Measurements from ENCODE around the gene ABCD3.

The ABCD3 gene

GRCh38 chr1:94529416-94529815 is 111.2 kb downstream of the ABCD3 start:
- DNase-seq, result no peak

DNA sequence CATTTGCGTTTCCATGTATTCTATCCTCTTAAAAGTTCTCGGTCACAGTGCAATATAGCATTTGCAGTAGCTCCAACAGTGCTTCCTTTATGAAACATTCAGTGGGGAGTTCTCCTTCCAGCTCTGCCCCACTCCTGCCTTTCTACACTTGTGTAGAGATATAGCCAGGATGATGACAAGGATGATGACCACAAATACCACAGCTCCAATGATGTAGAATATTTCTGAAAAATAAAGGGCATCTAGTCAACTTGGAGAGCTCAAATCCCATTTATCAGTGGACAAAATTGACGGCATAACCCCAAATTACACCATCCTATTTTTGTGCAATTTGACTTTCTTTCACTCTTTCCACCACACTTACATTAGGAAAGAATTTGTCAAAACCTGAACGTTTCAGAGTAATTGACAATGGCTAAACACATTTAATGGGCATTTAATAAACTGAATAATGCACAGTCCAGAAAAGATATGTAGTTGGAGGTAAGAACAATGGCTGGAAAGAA is 112.2 kb downstream of the ABCD3 start:
- no peak for DNase-seq

GRCh38 chr1:94531664-94532063 is 113.5 kb downstream of the ABCD3 start:
- no peak for DNase-seq

DNA sequence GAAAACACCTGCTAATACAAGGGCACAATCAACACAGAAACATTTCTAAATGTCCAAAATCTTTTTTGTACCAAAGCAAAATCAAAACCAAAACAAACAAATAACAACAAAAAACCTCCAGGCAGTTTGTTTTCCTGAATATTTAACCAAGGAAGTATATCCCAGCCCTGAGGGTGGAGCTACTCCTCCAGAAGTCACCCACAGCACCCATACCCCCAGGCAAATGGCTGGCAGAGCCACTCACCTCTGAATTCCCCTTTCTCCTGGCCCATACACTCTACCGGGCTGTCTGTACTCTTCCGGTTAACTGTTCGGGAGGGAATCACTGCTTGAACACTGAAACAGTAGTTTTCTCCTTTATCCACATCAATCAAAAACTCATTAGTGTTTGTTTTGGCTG is 113.9 kb downstream of the ABCD3 start:
- no peak for DNase-seq

DNA sequence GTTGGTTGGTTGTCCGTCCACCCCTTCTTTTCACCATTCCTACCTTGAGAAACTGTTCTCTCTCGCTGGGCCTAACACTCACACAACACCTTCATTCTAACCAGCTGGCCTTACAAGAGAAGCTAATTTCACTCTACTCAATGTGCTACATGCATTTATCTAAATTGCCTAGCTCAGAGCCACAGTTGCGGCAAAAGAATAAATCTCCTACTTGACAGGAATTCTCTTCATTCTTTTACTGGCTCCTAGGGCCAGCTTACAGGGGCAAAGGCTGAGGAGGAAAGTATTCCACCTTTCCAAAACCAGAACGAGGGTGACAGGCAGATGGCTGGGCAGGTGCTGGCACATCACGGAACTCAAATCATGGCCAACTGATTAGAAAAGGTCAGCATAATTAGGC is 116.9 kb downstream of the ABCD3 start:
- DNase-seq, result no peak

DNA sequence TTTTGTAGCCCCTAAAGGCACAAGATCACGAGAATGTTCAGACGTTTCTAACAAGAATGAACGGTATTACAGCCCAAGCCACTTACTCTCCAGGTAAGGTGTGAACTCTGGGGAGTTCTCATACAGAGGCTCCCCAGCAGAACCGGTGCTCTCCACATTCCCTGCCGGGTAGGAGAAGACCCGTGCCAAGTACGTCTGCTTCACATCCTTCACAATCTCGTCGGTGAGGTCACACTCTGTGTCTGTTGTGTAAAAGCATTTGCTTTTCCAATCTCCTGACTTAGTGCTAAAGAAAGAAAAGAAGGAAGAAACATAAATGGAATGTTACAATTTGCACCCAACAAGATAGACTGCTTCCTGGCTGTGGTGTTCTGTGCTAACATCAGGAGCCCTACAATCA is 117.7 kb downstream of the ABCD3 start:
- DNase-seq, result no peak

DNA sequence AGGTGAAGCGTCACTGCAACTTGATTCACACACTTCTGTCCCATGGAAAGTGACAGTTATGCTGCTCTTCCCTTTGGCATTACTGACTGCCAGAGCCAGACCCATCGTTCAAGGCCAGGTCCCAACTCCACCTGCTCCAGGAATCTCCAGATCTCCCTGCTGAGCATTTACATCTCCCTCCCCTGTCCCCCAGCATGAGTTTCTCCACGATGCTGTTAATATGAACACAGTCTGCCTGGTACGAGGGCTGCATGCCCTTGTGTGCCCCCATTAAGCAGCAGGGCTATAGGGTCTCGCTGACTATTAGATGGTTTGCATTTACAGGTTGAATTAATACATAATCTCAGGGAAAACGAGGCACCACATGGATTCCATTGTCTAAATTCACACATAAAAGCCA is 119.1 kb downstream of the ABCD3 start:
- DNase-seq, result no peak

- DNase-seq, result no peak
Measured at GRCh38 chr1:94538243-94538827, 120.1 kb downstream of the ABCD3 start.

DNA sequence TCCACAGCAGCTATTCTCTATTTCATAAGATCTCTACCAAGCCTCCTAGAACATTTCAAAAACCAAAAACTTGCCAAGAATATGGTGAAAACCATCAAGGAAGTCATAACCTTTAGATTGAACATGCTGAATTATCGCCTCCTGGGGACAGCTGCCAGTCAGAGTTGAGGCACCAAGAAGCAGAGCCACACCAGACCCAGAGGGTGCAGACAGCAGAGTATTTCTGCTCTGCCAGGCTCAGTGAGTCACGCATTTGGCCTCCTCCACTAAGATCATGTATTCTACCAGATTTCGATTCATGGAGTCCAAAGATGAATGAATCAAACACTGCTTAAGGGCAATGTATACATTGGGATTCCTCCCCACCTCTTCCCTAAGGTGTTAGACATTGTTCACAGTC is 121.3 kb downstream of the ABCD3 start:
- DNase-seq, result no peak

DNA sequence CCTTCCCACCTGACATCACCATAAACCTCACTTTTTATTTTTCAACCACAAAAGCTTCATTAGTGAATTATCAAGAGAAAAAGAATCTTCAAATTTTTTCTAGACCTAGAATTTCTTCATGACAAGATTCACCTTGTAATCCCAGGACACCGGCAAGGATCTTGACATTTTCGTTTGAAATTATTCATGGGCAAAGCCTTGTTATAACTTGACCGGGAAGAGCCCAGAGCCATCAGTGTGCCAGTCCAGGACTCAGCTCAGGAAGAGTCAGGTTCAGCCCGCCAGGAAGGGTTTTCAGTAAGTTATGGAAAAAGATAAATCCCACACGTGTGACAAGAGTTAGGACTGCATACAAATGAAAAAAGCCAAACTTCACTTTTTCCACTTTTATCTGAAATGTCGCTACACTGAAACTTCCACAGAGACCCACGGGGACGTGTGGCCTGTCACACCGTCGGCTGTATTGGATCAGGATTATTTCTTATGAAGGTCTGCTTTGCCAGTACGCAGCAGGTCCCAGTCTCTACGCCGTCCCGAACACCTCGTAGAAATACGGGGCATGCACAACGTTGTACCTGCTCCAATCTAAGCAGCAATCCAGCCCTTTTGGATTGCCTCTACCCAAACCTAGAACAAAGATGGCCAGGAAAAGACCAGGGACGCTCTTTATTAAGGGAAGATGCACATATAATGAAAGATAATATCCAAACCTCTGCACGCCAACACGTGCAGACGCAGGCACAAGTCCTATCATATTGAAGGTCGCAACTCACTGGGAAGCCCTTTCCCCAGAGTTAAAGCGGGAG is 122.5 kb downstream of the ABCD3 start:
- DNase-seq, result no peak

DNA sequence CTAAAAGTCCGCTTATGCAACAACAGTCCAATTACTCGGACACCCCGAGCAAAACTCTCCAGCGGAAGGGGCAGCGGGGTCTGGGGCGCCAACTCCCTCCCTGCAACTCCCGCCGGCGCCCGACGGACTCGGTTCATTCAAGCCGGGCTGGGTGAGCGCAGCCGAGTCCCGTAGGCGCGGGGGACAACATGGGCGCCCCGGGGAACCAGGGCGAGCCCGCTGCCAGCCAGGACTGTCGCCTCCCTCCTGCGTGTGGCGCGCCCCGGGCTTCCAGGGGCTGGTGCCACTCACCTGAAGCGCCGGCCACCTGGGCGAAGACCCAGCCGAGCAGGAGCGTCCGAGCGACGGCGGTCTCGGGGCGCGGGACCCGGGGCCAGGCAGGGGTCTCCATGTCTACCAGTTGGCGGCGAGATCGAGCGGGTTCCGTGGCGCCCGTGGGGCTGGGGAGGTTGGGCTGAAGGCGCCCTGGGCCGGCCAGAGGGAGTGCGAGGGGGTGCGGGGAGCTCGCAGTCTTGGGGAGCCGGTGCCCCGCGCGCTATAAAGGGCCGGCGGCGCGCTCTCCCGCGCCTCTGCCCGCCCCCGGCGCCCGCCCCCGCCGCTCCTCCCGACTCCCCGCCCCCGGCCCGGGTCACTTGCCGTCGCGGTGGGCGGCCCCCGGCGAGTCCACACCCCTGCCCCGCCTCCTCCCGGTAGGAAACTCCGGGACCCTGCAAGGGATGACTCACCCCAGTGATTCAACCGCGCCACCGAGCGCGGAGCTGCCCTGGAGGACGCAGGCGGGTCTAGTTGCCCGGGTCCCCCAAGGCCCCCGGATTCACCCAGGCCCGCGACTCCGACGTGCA is 123.3 kb downstream of the ABCD3 start, which contains the start of gene F3:
F3 (minus strand) TSS at position 514 of the 842 bp plus-strand sequence; CDS start at position 391, 123 bp downstream.
- DNase-seq, result peak; percentile 60 to 71

DNA sequence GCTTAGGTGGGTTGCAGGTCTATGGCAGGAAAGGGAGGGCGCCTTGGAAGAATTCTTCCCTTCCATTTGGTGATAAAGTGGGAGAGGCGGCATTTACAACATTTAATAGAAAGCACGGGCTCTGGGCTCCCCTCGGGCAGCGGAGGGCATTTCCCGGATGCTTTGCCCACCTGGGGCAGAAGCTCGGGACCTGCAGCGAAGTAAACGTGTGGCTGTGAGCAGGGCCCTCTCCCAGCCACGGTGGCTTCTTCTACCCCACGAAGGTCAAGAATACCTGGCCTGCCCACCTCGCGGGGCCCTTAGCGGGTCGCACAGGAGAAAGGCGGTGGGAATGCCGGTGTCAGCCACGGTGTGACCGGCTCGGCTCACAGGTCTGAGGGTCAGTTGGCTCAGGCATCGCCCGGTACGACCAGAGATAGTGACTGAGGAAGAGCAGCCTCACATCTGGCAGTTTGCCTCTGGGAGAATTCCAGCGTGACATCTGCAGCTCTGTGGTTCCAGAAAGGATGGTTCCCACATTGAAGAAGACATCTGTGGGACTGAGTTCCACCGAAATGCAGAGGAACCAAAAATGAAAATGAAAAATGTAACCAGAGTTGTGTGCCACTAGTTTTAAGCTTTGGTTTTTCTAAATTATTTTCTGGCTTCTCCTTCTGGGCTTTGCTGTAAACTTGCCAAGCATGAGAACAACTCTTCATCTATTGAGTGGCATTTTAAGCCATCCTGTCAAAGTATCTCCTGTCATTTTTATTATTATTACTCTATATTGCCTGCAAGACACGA is 124.1 kb downstream of the ABCD3 start:
- no peak for DNase-seq

DNA sequence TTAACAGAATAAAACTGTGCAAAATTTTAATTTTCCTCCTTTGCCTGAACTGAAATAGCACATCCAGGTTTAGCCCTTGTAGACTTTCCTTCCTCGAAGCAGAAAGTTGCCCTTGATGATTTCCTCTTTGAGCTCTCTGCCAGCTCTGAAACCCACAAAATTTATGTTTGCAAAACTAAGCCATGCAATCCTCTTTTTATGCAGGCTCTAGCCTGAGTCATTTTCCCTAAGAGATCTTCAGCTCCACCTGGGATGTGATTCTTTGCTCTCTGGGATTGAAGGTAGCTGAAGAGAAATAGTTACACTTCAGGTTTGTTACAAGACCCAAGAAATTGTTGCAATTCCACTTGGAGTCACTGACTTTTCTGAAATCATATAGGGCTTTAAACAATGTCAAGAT is 124.8 kb downstream of the ABCD3 start:
- no peak for DNase-seq

DNA sequence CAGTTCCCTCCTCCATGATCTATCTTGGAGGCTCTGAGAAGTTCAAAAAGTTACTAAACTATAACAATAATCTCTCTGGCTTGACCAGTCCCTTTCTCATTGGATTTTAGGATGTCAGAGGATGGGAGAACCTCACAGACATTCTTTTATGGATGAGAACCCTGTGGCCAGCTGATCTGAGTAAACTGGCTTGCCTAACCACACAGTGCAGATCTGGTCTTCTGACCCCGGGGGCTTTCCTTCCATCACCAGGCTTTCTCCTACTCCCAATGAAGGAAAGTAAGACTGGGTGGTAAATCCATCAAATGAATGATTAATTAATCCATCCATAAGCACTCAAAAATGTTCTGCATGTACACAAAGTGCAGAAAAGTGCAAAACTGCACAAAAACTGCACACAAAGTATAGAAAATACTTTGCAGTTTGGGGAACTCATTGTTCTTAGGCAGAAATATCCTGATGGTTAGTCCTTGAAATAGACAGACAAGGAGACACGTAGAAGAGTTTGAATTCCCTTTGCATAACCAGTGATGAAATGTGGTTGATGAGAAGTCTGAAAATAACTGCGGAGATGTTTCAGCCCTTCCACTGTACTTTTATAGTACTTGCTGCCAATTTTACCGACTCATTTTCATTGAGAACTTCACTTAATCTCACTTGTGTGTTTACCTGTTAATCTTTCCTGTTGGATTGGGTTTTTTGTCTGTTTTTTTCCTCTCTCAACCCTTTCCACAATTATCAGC is 125.9 kb downstream of the ABCD3 start:
- DNase-seq, result no peak

DNA sequence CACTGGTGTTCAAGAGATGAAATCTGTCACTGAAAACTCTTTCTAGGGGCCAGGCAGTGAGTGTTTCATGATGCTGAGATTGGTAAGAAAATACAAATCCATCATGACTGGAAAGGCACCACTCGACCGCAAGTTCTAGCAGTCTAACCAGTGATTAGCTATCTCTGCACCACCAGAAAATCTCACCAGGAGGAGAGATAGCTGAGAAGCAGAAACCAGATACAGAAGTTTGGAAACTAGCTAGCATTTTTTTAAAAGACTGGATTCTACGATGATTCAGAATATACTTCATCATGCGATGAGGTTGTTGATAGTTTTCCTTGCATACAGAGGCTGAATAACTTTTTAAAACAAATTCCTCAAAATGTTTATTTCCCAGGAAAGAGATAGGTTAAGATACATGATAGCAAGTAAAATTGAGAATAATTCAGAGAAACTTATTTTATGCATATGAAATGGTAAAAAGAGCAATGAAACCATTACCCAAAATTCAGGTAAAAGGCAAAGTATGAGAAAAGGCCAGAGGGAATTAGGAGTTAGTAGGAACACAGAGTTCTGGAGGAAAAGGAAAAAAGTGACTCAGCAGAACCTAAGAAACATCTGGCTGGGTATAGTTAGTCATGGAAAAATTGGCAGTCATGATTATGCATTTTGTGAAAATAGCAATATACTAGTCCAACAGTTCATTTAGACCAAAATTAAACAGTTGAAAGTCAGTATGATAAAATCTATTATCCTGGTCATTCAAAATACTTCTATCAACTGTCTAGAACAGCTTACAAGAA is 126.7 kb downstream of the ABCD3 start:
- no peak for DNase-seq

GRCh38 chr1:94549706-94550105 is 131.5 kb downstream of the ABCD3 start:
- no peak for DNase-seq

GRCh38 chr1:94550396-94550795 is 132.2 kb downstream of the ABCD3 start:
- no peak for DNase-seq

DNA sequence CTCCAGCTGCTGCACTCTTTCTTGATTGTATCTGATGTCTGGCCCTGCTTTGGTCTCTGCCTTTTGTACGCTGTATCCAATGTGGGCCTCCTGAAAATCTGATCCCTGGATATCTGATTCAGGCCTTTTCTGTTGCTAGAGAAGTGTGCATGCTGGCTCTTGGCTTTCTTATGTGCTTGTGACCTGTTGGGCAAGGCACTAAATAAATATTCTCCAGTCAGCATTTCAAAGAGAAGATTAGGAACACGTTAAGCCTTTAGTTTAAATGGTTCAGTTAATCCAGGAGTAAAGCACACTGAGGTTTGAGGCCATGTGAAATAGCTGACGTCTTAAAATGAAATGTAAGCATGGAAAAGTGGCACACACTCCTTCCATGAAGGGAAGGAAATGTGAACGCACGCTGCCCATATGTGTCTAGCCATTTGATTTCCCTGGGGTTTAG is 132.6 kb downstream of the ABCD3 start:
- DNase-seq, result no peak

DNA sequence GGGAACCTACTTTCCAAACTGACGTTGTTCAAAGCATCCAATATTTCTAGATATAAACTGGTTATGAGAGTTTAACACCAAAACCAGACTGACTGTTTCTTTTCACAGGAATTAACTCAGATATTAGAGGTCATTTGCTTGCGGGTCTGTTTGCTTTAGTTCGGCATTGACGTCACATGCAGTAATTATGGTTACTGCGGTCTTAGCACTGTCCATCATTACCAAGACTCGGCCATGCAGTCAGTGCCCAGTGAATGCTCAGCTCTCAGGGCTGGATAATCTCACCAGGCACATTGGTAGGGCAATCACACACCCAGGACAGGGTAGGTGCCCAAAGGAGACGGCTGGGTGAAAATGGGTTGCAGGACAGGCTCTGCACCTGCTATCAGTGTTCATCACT is 133.3 kb downstream of the ABCD3 start:
- no peak for DNase-seq

DNA sequence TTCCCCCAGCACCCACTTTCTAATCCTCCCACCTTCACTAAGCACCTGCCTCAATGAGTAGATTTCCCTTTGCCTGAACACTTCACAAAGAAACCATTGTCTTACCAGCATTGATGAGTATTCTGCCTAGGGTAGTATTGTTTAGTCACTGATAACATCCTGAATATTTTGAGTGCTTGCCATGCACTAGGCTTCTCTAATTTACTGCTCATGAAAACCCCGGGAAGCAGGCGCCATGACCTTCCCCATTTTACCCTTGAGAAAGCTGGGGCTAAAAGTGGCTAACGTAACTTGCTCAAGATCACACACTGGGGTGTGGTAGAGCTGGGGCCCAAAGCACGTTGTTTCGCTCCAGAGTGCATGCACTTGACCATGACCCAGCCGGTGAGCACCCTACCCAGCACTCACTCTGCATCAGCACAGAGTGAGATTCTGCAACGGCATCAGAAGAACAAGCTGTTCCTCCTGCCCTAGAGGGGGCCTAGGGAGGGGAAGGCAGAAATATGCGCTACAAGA is 133.9 kb downstream of the ABCD3 start:
- DNase-seq, result no peak

- DNase-seq, result no peak
Measured at GRCh38 chr1:94553323-94553730, 135.1 kb downstream of the ABCD3 start.

Measured in activated CD4-positive, alpha-beta T cell treated with anti-CD3 and anti-CD28 coated beads, Interleukin-2, amount 50 U/mL, for 4 hours (primary cell).